Tibial artery (tissue), 4 donors: Measurements from ENCODE around the gene LUZP1.

Source experiments
- DNase-seq, 2 donors: peaks; one replicate each; pipeline ENCODE4 v3.0.0-alpha.2; 2019
- H3K27ac ChIP-seq, 2 donors: fragments of 200-600 bp; sonication (generic) in 1 of 2; 1 replicate in 1 of 2; 2 replicates in 1 of 2; pipeline ENCODE4 v1.5.1; 2018 to 2019; ENCODE audit warnings: mild to moderate bottlenecking in 1 of 2
- H3K27me3 ChIP-seq, 2 donors: fragments of 200-600 bp; sonication (generic) in 1 of 2; one replicate each; pipeline versions ENCODE4 v1.5.1 to v1.6.0; 2016 to 2019
- H3K36me3 ChIP-seq, 3 donors: fragments of 200-600 bp; sonication (generic) in 2 of 3; one replicate each; pipeline ENCODE4 v1.5.1; 2016 to 2019; ENCODE audit warnings: mild to moderate bottlenecking in 2 of 3
- H3K4me1 ChIP-seq, 4 donors: fragments of 200-600 bp; sonication (generic) in 2 of 4; 1 replicate in 3 of 4; 2 replicates in 1 of 4; pipeline ENCODE4 v1.5.1; 2016 to 2019
- H3K4me3 ChIP-seq, 2 donors: fragments of 200-600 bp; sonication (generic) in 1 of 2; 1 replicate in 1 of 2; 2 replicates in 1 of 2; pipeline ENCODE4 v1.5.1; 2018 to 2019; ENCODE audit warnings: mild to moderate bottlenecking in 2 of 2
- H3K9me3 ChIP-seq, 3 donors: fragments of 200-600 bp; sonication (generic) in 1 of 3; one replicate each; pipeline ENCODE4 v1.5.1; 2016 to 2019
- CTCF ChIP-seq, 2 experiments: fragments of 200-600 bp in 1 of 2; fragments of 450-650 bp in 1 of 2; IDR thresholded peaks; one replicate each; pipeline ENCODE4 v1.5.1; 2017 to 2019; ENCODE audit warnings: antibody characterized with exemption in 2 of 2, mild to moderate bottlenecking in 1 of 2, moderate library complexity in 1 of 2
- intact Hi-C: fragments of 100-400 bp; cut with DNase I; formaldehyde crosslinking; loops from one replicate; pipeline ENCODE4 v1.15.0; 2023; ENCODE audit warnings: low total_unique reads

Gene LUZP1

GRCh38 chr1:23132033-23132432 lies 36.6 kb downstream of the LUZP1 start:
- Histone ChIP-seq H3K27me3 (no peaks in the 10 kb centered on the region), H3K36me3 (peaks cover 0 to 3% (median under 1%) of the 10 kb centered on the region in 3 donors), H3K27ac (no peak overlapping the region), H3K9me3 (no peaks in the 10 kb centered on the region), H3K4me3 (no peak overlapping the region), H3K4me1 (peaks cover 0 to 6% (median 0%) of the 10 kb centered on the region in 4 donors)
- intact Hi-C loops = no loop called here
- no peak for DNase-seq
- TF ChIP-seq CTCF (IDR thresholded peaks at IDR 0.05) = no peak

GRCh38 chr1:23129846-23130245 lies 38.8 kb downstream of the LUZP1 start:
- no peak for TF ChIP-seq CTCF (IDR thresholded peaks at IDR 0.05)
- DNase-seq = no peak

GRCh38 chr1:23126801-23127200 lies 41.9 kb downstream of the LUZP1 start:
- intact Hi-C loops = no loop called here
- Histone ChIP-seq H3K4me3 (no peak overlapping the region), H3K36me3 (no peaks in the 10 kb centered on the region), H3K4me1 (peaks cover 0 to 43% (median 18%) of the 10 kb centered on the region in 4 donors), H3K27ac (no peak overlapping the region), H3K9me3 (no peaks in the 10 kb centered on the region), H3K27me3 (no peaks in the 10 kb centered on the region)
- DNase-seq = no peak
- TF ChIP-seq CTCF (IDR thresholded peaks at IDR 0.05) = no peak

More at GRCh38 chr1:23129846-23130245, 38.8 kb downstream of the LUZP1 start:
- intact Hi-C loops = no loop called here
- H3K36me3 ChIP-seq = no peaks in the 10 kb centered on the region
- no peaks in the 10 kb centered on the region for H3K9me3 ChIP-seq
- no peak overlapping the region for H3K27ac ChIP-seq
- H3K27me3 ChIP-seq = no peaks in the 10 kb centered on the region
- no peak overlapping the region for H3K4me3 ChIP-seq
- peaks cover 0 to 18% (median 3%) of the 10 kb centered on the region in 4 donors for H3K4me1 ChIP-seq

- H3K9me3 ChIP-seq = no peaks in the 10 kb centered on the region
- intact Hi-C loops = no loop called here
- H3K27ac ChIP-seq = no peak overlapping the region
- no peaks in the 10 kb centered on the region for H3K27me3 ChIP-seq
- DNase-seq = no peak
- no peak for TF ChIP-seq CTCF (IDR thresholded peaks at IDR 0.05)
- no peak overlapping the region for H3K4me3 ChIP-seq
- H3K4me1 ChIP-seq = peaks cover 0 to 48% (median 21%) of the 10 kb centered on the region in 4 donors
- no peaks in the 10 kb centered on the region for H3K36me3 ChIP-seq
Measured at GRCh38 chr1:23126200-23126599, 42.5 kb downstream of the LUZP1 start.

- intact Hi-C loops = no loop called here
- Histone ChIP-seq H3K9me3 (no peaks in the 10 kb centered on the region), H3K36me3 (no peaks in the 10 kb centered on the region), H3K4me1 (peaks cover 0 to 52% (median 22%) of the 10 kb centered on the region in 4 donors), H3K27me3 (no peaks in the 10 kb centered on the region), H3K4me3 (no peak overlapping the region), H3K27ac (no peak overlapping the region)
- TF ChIP-seq CTCF (IDR thresholded peaks at IDR 0.05) = no peak
- no peak for DNase-seq
Measured at GRCh38 chr1:23125489-23125888, 43.2 kb downstream of the LUZP1 start.
